HK-2 (cell line): ENCODE results near the gene NPR3.

Source experiments
- DNase-seq: peaks from one replicate; pipeline ENCODE4 v3.0.0-alpha.2; 2018; ENCODE audit not compliant: unreplicated experiment

Gene NPR3

DNA sequence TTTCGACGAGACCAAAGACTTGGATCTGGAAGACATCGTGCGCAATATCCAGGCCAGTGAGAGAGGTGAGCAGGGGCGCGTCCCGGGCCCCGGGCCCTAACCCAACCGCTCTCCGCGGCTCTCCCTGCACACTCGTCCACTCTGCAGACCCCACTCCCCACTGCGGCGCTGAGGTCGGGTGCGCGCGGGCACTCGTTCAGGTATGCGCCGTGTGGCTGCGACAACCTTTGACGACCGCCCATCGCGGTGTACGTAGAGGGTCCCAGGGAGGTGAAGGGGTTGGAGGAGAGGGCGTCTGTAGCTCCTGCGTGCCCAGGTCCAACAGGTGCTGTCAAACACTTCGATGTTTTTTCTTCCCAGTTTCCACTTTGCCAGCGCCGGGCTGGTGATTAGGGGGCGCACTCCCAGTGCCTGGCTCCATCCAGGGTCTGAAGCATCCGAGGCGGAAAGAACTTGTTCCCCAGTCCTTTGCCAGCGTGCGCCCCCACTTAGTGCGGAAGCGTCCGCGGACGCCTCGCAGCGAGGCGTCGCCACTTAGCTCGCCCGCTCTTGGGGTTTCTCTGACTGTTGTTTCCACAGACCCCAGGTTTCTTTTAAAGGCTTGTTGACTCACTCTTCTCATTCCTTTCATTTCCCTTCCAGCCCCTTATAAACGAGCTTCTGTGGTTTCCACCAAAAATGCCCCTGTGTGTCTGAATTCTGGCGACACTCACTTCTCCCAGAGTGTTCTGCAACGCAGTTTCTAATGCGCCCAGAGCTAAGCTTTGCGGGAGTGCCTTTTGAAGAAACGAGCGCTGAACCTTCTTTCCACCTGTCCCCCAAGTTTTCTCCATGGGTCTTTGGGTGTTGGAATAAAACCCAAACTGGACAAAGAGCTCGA lies 1.6 kb downstream of the NPR3 start:
- DNase-seq, result no peak

DNA sequence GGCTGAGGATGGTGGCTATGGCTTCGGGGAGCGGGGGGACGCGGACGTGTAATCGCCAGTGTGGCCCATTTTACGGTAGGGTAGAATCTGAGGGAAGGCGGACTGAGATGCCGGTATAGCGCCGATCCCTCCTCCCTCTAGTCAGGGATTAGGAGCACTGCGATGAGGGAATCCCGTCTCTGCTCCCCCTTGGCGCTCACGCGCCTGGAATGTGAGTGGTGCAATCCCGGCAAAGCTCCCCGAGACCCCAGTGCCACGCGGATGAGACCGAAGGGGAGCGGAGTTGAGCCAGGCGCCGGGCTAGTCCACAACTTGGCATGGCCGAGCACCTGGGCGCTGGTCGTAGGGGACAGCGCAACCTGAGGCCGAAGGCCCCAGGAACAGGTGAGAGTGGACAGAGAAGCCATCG lies 2.2 kb downstream of the NPR3 start:
- no peak for DNase-seq

DNA sequence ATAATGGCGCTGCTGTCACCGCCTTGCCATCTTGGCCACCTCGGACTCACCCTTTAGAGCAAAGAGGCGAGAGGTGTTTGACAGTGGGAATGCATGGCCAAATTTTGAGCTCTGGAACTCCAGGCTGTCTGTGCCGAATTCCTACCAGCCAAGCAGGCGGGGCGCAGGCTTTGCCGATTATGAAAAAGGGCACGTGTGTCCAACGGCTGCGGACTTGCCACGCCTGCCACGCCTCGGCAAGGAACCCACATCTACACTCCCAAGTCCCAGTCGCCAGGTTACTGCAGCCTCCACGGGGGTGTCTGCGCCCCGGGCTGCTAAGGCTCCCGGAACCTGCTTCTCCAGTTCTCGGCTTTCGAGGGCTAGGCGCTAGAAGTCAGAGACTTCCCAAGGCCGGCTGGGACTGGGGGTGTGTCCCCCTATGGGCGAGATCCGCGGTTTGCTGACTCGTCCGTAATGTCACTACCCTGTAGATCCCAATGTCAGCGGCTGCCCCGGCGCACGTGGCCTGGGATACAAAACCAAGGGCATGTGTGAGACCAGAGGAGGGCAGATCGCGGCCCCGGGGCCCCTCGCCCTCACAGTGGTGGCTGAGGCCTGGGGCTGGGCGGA lies 2.8 kb downstream of the NPR3 start:
- no peak for DNase-seq

DNA sequence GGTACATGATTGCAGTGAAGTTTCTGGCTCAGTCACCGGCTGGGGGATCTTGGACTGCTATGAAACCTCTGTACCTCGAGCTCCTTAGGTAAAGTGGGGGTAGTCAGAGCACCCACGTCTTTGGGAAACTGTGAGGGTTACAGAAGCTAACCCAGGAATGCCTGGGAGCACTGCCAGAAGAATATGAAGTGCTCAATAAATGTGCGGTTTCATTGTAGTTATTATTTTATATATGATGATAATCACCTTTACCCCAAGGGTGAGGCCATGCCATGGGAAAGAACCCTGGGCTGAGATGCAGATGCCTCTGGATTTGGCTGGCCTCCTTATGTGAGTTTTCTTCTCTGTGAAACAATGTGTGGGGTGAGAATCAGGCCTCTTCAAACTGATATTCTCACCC lies 3.7 kb downstream of the NPR3 start:
- DNase-seq, result no peak

DNA sequence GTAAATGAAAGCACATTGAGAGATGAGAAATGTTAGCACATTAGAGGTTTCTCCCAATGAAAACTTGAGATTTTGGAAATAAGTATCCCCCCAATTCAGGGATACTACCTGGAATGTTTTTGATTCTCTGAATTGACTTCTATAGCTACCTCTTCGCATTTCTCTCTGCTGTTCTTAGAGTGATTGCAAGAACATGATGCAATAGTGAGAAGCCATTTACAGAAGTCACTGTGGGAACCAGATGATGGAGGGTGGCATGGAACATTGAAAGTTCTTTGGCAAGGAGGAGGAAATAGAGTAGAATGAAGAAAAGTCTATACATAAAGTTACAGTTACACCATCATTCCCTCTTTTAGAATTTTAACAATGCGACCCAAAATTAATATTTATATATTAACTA lies 9.2 kb downstream of the NPR3 start:
- no peak for DNase-seq

DNA sequence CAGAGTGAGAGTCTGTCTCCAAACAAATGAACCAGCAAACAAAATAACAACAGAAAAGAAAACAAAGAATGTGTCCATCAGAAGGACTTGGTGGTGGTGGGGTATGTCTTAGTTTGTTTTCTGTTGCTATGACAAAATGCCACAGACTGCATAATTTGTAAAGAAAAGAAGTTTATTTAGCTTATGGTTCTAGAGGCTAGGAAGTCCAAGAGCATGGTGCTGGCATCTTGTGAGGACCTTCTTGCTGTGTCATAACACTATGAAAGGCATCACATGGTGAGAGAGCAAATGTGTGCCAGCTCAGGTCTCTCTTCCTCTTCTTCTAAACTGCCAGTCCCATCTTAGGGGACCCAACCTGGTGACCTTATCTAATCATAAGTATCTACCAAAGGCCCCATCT lies 10.5 kb downstream of the NPR3 start:
- no peak for DNase-seq

DNA sequence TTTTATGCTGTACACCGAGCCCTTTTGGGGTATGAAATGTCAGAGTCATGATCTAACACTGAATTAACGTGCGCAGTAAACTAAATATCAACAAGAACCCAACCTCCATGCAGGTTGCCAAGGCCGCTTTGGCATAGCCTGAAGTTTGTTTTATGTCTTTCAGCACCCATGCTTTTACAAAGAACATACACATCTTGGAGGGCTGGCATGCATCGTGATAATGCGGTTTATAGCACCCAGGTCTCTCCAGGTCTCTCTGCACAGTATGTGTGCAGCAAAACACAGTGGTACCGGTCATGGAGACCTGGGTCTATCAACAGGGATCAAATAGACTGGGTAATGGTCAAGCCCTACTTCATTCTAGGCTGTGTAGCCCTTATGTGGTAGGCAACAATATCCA lies 11.8 kb downstream of the NPR3 start:
- no peak for DNase-seq

DNA sequence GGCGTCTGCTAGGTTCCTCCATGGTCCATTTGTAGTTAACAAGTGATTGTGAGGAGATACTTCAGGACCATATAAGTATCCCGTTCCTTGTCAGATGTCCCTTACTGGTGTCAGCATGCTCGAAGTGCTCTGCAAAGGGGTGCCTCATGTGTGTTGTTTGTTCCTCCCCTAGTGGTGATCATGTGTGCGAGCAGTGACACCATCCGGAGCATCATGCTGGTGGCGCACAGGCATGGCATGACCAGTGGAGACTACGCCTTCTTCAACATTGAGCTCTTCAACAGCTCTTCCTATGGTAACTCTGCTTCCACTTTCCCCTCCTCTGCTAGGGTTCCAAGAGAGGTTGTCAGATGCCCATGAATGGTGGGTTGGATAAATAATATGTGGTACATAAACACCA lies 13.4 kb downstream of the NPR3 start:
- no peak for DNase-seq

DNA sequence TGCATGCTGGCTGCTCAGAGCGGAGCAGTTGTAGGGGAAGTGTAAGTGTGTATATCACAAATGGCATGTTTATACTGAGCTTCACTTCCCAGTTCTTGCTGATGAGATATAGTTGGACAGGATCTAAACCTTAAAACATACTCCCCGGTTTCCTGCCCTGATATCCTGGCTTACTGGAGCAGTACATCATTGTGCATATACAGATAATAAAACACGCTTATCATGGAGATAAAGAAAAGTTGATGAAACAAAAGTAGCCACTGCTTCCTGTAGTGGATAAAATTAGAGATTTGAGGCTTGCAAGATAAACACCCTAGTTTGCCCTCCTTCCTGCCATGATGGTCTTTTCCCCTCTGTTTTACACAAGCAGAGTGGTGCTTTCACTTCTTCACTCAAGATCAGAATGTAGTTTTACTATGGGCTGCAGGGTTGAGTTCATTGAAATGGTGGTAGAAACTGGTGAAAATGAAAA lies 15.0 kb downstream of the NPR3 start:
- no peak for DNase-seq

DNA sequence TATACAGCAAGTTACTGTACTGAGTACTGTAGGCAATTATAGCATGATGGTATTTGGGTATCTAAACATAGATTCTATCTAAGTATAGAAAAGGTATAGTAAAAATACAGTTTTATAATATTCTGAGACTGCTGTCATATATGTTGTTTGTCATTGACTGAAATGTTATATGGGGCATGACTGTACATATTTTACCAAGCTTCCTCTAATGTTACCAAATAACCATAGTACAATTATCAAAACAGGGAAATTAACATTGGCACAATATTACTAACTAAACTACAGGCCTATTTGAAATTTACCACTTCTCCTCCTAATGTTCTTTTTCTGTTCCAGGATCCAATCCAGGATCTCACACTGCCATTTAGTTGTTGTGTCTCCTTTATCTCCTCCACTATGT lies 18.5 kb downstream of the NPR3 start:
- no peak for DNase-seq

DNA sequence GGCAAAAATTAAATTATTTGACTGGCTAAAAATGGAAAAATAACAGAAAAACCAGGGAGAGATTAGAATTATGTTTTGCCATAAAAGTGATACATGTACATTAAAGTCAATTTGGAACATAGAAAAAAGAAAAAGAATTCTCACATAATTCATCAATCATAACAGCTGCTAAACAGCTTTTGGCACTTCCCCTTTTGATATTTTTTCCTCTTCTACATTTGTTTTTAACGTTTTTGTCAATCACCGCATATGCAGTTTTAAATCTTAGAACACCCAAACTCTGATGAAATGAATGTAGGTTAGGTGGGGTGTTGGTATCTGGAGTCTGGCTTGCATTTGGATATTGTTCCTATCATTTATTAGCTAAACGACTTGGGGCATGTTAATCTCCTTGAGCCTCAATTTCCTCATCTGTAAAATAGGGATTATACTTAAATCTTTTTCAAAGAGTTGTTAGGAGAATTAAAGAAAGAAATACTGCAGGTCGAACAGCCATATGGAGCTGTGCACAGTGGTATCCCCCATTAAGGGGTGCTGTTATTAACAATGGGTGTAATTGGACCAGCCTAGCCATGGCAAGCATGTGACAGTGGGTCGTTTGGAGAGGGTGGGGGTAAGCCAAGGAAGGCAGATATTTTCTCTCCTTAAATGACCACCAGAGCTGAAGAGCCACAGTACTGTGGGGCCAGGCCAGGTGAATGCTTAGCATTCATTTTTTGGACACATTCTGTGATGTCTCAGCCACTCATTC lies 22.6 kb downstream of the NPR3 start:
- DNase-seq, result no peak

DNA sequence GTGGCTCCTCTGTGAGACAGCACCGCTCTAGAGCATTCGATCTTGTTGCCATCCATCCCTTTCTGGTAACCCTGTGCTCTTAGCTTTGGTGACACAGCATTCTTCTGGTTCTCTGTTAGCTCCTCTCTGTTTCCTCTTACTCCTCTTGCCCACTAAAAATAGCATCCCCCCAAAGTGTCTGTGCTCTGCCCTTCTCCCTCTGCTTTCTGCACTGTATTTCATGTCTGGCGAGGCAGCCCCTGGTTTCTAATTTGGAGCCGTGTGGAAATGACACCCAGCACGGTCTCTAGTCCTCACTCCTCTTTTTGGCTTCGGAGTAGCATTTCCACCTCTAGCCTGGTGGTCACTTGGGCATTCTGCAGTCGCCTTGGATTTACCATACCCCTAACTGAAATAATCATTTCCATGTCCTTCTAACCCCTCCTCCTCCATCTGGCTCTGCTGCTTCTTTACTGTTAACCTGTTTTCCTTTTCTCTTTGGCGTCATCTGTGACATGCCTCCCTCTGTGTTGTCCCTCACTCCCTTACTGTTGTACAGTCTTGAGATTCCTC lies 23.8 kb downstream of the NPR3 start:
- no peak for DNase-seq

DNA sequence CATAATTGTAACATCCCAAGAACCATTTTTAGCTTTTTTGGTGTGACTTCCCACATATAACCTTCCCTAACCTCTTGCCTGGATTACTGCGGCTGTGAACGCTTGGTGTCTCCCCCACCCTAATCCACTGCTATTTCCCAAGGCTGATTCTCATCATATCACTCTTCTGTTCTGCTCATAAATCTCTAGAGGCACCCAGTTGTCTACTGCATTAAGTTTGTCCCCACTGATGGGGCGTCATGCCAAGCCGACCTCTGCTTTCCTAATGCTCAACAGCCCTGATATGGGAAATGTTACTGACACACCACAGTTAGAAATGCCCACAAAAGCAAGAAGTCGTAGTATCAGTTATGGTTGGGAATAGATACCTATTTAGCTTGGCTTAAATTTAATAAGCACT lies 24.4 kb downstream of the NPR3 start:
- no peak for DNase-seq

DNA sequence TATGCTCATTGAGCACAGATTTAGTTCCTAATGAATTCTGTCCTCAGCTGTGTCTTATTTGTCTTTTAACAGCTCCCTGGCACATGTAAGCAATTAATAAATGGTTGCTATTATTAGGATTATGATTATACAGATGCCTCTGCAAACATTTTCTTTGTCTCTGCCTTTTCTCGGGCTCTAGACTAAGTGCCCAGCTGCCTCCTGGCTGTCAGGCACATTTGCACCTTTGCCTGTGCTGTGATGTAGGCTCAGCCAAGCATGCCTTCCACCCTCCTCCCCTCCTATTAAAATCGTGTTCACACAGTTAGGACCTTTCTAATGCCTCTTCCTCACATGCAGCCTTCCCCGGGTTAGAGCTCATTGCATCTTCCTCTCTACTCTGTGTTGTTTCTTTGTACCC lies 25.7 kb downstream of the NPR3 start:
- DNase-seq, result no peak

DNA sequence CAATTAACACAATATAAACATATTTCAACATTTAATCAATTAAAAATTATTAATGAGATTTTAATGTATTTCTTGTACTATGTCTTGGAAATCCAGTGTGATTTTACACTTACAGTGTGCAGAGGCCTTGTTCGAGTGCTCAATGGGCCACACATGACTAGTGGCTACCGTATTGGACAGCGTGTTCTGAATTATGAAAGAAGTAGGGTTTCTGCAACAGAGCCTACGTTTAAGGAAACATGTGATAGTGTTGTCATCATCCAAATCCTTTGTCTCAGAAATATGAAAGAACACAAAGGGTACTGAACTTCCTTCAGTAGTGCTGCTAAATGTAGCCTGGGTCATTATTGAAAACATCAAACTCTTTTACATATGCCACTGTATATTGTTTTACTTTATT lies 29.5 kb downstream of the NPR3 start:
- no peak for DNase-seq

DNA sequence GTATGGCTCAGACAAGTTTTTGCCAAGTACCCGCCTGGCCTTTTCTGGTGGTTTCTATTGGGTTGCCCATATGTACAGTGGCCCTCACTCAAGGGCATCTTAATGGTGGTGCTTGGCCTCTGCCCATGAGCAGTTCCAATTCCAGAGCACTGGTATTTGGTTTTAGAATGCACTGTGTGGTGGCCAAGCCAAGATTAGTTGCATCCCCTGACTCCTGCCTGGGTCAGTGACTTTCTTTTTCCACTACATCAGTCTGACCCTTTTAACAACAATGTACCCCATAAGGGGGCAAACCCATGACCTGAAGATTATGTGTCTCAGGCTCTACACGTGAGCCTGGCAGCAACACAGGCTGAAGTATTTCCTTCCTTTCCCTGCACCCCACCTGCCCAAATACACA lies 34.2 kb downstream of the NPR3 start:
- no peak for DNase-seq

DNA sequence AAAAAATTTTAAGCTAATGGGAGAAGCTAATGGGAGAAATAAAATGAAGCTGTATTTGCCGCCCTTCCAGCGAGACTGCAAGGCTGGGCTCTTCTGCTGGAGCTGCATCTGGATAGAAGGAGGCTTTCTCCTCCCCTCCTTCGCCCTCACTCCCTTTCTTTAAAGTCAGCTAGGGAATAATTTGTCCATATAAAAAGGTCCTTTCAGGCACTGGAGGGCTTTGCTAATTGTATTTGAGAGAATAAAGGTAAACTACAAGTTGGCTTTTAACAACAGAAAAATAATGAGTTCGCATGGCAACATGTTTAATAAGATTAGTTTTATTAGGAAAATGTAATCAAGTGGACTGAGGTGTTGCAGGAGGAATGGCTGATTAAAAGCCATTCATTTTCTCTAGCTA lies 41.3 kb downstream of the NPR3 start:
- no peak for DNase-seq

DNA sequence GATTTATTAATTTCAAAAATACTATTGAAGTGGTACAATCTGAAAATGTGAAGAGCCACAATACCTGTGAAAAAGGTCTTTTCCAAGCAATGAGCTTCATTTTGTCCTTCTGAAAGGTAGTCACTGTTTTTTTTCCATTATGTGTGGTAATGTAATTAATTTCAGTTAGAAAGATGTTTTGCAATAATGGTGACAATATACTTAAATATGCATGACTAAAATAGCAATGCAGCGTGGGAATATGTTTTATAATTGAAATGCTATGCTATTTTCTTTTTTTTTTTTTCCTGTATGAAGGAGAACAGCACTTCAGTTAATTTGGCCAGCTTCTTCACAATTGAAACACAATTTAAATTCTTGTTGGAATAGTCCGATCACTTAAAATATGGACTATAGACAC lies 41.9 kb downstream of the NPR3 start:
- DNase-seq, result no peak

DNA sequence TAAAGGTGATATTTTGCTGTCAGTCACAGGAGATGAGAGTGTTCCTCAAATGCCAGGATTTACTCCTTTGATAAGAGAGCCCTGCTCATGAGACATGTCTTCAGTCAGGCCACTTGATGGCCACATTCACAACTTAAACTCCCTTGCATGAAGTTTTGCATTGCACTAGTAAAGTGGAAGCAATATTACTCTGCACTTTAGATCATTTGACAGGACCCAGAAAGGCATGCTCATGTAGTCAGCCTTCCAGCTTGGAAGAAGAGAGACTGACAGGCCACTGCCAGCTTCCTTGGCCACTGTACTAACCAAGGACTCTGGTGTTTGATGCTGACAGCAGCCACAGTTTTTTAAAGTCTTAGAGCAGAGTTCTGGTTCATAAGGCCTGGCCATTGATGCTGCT lies 42.6 kb downstream of the NPR3 start:
- no peak for DNase-seq

DNA sequence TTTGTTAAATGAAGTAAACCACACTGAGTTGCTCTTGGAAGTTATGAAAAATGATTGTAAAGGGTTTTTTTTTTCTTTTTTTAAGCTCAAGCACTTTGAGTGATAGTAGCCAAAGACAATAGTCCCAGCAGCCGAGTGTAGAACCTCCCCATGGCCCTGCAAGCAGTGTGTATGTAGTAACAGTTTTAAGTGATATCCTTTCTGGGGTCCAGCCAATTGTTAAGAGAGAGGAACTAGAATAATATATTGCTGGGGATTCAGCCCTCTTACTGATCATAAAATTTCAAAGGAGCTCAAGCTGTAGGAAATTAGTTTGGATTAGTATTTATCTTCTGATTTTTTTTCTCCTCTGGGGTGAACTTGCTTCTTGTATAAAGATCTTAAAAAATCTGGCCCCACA lies 43.2 kb downstream of the NPR3 start:
- DNase-seq, result no peak

DNA sequence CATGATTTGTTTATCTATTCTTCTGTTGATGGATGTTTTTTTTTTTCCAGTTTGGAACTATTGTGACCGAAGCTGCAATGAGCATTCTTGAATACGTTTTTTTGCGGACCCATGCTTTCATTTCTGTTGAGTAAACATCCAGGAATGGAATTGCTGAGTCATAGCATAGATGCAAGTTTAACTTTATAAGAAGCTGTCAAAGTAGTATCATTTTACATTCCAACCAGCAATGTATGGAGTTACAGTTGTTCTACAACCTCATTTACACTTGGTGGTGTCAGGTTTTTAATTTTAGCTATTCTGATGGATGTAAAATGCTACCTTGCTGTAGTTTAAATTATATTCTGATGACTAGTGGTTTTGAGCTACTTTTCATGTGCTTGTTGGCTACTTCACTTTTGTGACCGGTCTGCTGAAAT lies 49.0 kb downstream of the NPR3 start:
- DNase-seq, result no peak

DNA sequence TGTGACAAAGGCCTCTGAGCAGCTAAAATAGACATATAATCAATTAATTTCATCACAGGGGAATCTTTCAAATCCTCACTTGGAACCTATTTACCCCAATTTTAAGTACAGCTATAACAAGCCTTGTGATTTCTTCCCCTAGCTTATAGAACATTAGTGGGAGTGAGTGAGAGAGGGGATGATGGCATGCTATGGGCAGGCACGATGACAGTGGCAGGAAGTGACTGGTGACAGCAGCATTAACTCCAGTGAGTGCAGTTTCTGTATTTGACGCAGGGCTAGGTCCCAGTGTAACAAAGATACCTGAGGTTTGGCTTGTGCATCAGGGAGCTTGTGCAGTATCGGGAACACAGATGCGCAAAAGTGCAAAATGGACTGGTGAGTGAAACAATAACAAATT lies 54.1 kb downstream of the NPR3 start:
- DNase-seq, result no peak
